NAMALWA (cell line): ENCODE results near the gene POLL.
"Not testable (repeated sequence)": the region's sequence is repeated elsewhere in the genome, so short reads cannot be mapped to it uniquely, and the experiment has no call there.

Experiments
- DNase-seq: peaks from one replicate; pipeline ENCODE4 v3.0.0-alpha.2; 2015; ENCODE audit warnings: low spot score

Gene POLL

GRCh38 chr10:101611096-101611905, 23.2 kb upstream of the POLL start:
- peak; percentile 28 for DNase-seq

DNA sequence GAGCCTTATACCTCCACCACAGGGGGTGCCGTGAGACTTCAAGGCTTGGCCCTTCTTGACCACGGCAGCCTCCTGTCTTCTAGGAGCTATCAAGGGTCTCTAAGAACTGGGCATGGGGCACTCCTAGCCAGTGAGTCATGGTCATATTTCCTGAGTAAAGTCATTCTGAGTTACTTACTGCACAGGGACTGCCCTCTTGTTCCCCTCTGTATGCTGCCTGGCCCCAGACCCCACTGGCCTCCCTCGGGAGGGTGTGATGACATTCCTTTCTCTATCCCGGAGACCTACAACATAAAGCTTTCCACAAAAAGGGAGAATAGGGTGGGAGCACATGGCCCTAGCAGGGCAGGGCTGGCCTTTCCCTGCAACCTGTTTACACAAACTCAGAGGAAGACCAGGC, 21.4 kb upstream of the POLL start:
- no peak for DNase-seq

DNA sequence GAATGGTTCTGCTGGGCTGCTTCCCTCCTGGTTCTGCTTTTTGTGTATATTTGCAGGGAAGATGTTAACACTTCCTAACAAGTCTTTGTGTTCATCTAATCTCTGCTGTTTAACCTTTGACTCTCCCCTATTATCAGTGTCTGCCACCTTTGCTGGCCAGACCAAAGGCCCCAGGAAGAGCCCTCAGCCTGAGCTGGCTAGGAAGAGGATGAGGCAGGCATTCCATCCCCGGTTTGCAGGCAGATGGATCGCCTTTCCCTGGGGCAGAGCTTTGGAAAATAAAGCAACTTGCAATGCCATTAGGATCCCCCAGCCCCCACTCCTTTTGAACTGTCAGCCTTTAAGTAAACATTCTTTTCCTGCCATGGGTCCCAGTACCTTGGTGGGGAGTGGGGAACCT, 19.1 kb upstream of the POLL start:
- DNase-seq = no peak

GRCh38 chr10:101602761-101603398, 14.8 kb upstream of the POLL start:
- DNase-seq = peak; percentile 94

GRCh38 chr10:101601541-101601940, 13.5 kb upstream of the POLL start:
- no peak for DNase-seq

DNA sequence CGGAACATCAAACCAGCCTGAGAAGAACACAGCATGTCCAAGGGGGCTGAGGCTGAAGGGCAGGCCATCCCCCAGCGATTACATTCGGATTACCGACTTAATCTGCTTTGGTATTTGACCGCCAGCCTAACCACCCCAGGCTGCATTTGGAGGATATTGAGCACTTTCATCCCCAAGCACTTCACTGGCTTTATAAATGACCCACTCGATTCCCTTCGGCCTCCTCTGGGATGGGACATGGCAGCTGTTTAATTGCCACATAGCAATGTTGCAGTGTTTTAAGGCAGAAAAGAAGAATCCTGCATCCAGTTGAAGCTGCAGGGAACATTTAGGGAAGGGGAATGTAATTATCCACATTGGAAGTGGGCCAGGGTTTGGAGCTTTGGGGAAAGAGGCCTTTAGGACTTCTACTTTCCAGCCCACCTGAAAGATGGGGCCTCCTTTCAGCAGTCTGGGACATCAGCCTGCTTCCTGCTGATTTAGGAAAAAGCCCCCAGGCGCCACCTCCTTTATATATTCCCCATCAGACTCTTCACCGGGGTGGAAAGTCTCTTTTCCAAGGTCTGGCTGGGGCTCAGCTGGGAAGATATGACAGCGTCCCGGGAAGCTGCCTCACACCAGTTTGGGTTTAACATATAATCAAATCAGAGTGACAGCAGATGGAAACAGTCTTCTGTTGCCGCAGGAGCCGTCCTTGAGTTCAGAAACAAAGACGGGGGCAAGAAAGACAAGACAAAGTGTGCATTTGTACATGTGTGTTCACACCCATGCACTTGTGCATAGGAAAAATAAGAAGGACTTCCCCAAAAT, 9.2 kb upstream of the POLL start:
- DNase-seq = no peak

DNA sequence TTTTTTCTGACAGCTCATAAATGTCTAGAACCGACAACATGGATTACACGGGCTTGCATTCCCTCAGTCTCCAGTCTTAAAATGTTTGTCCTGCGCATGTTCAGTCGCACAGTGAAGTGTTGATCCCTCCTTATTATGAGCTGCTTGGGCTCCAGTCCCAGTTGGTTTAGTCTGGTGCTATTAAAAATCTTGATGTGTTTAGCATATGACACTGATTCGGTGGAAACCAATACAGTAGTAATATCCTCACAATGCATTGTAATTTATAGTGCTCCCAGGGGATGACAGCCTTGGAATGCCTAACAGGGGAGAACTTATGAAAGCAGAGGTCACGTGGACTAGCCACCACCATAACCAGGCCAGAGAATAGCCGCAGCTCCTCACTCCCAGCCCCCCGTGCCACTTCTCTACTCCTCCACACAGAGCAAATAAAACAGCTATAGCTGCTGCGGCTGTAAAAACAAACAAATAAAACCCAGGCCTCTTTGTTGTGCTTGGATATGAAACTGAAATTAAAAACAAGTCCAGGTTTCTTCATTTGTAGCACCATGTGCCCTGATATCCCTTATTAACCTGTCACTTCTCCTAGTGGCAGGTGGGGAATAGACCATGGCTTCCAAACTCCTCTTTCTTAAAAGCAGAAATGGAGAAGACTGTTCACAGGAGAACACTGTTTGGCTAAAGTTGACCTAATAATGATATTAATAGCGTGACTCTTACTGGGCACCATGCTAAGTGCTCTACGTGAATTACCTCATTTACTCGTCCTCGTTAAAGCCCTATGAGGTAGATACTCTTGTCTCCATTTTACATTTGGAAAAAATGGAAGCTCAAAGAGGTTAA, 7.8 kb upstream of the POLL start:
- DNase-seq = no peak

DNA sequence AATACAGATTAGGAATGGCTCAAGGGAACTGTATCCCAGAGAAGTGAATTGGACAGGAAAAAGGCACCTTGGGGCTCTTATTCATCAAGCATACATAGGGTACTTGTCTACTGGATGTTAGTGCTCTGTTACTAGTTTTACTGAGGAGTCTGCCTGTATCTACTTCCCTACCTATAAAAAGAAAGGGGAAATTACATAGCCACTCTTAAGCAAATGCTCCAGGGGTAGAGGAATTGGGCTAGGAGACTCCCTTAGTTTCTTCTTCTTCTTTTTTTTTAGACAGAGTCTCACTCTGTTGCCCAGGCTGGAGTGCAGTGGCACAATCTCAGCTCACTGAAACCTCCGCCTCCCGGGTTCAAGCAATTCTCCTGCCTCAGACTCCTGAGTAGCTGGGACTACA, 5.3 kb upstream of the POLL start:
- not testable (repeated sequence) for DNase-seq

DNA sequence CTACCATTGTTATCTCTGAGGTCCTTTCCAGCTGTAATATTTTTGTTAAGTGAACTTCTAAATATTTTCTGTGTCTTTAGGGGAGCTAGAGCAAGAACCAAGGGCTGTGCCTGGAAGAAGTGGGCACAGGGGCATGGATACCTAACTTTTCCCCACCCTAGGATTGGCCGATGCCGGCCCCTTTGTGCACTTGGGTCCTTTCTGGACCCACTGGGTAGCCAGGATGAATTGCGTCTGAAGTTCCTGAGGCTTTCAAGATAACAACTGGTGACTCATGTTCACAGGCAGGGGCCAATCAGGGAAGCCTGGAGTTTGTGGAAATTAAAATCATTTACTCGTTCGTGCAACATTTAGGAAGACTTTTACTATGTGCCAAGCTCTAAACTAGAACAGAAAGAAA, 822 bp upstream of the POLL start:
- no peak for DNase-seq

DNA sequence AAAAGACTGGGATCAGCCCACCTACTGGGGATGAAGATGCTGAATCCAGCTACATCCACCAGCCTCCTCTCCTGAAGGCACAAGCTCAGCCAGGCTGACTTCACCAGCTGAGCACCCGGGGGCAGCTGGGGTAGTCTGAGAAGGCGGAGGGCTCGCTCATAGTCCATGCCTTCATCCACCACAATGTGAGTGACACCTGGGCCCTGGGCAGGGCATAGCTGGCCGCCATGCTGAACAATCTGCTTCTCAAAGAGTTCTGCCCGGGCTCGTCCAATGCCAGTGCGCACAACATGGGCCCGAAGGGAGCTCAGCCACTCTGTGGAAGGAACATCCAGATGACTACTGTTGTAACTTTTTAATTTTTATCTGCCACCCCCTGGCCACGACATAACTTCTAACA, 2.2 kb downstream of the POLL start:
- DNase-seq = no peak

DNA sequence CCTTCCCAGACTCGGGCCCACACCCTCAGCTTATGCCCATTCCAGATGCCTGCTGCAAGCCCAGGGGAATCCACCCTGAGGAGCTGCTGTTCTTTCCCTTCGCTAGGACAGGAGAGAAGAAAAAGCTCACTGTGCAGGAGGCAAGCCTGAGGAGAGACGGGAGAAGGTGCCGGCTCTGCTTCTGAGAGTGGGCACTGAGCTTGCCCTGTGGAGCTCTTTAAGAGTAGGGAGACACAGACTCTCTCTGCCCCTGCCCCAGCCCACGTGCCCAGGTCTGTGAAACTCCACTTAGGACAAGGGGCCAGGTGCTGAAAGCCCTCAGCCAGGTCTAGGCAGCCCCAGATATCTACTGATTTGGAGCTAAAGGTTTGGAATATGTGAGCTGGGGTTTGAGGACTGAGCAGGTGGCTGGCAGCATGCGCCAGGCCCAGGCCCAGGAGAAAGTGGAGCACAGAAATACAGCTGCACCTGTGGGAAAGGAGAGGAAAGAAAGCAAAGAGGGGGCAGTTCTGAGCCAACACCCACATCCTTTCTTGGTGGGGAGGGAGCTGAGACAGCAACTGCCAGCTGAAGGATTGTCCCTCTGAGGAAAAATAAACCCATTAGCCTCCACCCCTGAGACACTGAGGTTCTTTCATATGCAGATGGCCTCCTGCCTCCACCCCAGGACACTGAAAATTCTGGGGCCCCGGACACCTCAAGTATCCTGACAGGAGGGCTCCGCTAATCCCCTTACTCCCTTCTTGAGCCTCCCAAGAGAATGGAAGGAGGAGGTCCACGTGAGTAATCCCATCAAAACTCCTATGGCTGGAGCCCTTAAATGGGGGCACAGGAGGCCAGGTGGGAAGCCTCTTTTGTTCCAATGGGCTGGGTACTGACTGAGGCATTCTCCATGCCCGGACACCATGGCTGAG, 7.3 kb downstream of the POLL start:
- DNase-seq = no peak

DNA sequence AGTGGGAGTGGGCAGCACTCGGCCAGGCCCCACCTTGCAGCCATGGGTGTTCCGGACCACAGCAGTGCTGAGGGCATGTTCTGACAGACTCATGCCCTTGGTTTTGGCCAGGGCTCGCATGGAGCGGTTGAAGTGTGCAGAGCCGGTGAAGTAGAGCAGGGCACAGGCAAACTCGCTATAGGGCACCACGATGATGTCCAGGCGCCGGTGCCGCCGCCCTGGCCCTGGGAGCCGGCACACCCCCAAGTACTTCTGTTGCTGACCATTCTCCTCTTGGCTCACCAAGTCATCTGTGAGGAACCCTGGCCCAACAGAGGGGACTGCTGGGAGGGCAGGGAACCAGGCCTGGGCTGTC, 8.6 kb downstream of the POLL start:
- no peak for DNase-seq

DNA sequence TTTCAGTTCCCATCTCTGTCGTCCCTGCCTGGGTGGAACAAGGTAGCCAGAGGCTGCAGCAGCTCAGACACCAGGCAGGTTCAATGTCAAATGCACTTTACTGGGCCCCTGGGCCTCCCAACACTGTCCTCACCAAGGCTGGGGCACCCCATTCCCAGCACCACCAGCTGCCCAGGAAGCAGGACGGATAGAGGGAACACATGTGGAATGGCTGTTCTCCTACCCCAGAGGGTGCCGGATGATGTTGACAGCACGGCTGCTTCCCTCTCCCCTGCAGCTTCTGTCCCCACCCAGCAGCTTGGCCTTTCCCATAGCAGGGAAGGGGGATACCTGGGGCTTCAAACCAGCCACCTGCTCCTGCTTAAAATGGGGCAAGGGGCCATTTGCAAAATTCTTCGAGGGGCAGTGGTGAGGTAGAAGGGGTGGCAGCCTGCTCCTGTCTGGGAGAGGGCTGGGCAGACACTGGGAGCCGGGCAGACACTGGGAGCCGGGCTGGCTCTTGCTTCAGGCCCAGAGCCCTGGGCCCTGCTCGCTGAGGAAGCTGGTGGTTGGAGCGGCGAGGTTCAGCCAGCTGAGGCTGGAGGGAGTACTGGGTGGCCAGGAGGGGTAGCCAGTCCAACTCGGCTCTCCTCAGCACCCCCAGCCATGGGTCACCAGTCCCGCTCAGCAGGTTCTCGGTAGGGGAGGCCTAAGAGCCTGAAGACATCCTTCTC, 9.1 kb downstream of the POLL start:
- DNase-seq = no peak

- DNase-seq = no peak
Observed at GRCh38 chr10:101578192-101578591, 9.9 kb downstream of the POLL start.

DNA sequence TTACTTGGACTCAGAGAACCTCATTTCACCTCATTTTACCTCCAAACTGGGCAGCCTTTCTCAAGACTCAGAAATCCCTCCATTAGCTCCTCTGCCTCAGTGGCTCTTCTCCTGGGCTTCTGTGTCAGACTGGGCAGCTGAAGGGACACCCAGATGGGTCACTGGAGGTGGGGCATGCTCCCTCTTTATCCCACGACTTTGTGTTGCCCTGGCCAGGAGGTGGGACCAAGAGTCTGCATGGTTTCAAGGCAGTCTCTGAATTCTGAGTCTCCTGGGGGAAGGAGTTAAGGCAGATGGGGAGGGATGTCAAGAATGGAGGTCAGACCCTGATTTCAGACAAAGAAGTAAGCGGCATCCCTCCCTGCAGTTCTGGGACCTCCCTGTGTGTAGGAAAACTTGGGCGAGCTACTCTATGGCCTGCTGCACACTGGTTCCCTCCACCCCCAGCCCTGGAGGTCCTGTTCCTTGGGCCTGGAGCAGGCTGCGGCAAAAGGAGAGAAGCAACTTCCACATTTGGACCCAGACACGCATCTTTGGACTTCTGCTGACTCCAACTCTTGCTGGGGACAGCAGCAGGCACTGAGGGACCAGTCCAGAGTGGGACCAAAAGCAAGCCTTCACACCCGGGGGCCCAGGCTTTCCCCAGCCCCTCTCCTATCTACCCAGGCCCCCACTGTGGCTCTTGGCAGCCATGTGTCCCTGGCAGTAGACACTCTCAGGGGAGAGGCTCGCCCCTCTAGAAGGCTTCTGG, 10.8 kb downstream of the POLL start:
- no peak for DNase-seq

GRCh38 chr10:101576211-101576863, 11.7 kb downstream of the POLL start:
- DNase-seq = no peak

- DNase-seq = no peak
Observed at GRCh38 chr10:101575580-101576210, 12.4 kb downstream of the POLL start.

GRCh38 chr10:101575091-101575490, 13.0 kb downstream of the POLL start:
- DNase-seq = no peak
